H1 (cell line): ENCODE measurements around the gene ENTPD2. TPM values are rescaled to one million over a fixed set of nuclear protein-coding genes. Genes with fewer than 3 reads are reported as not detected.

Source experiments
- CTCF ChIA-PET: fragments of 300-600 bp; sonication (Branson Sonifier 250); formaldehyde crosslinking; loops from one replicate; lab custom pipeline; 2021; ENCODE audit not compliant: partially characterized antibody; lab: Charles Lee
- POLR2A ChIA-PET: fragments of 300-600 bp; sonication (Branson Sonifier 250); formaldehyde crosslinking; loops from one replicate; lab custom pipeline; 2021; ENCODE audit warnings: inconsistent platforms; ENCODE audit not compliant: partially characterized antibody; lab: Charles Lee
- DNase-seq, 2 experiments: peaks; one replicate each; pipeline versions ENCODE4 v3.0.0 to v3.0.0-alpha.2; 2010 to 2022; ENCODE audit warnings: low spot score in 2 of 2, low read depth in 1 of 2, mixed read lengths in 1 of 2
- FAIRE-seq: peaks from 2 replicates; lab custom pipeline; 2011; peaks lifted over from hg19 to GRCh38; lab: Jason Lieb, UNC
- H2AFZ ChIP-seq: 2 replicates; pipeline ENCODE4 v1.8.1; 2012; ENCODE audit warnings: low read length, inconsistent platforms
- H2AK5ac ChIP-seq: 2 replicates; pipeline ENCODE4 v1.6.1; 2013; ENCODE audit warnings: low read depth, low read length
- H2BK120ac ChIP-seq: replicated peaks from 2 replicates; pipeline ENCODE3; 2013; ENCODE audit warnings: low read depth, low read length, inconsistent platforms
- H2BK12ac ChIP-seq: 2 replicates; pipeline ENCODE4 v1.6.1; 2013; ENCODE audit warnings: low read depth, low read length
- H2BK15ac ChIP-seq: 2 replicates; pipeline ENCODE4 v1.6.1; 2013; ENCODE audit warnings: low read length
- H2BK20ac ChIP-seq: 2 replicates; pipeline ENCODE4 v1.6.1; 2013; ENCODE audit warnings: low read length
- H2BK5ac ChIP-seq: 2 replicates; pipeline ENCODE4 v1.6.1; 2013; ENCODE audit warnings: low read depth, low read length
- H3K14ac ChIP-seq: 2 replicates; pipeline ENCODE4 v1.6.1; 2013; ENCODE audit warnings: inconsistent platforms; ENCODE audit not compliant: insufficient read length
- H3K18ac ChIP-seq: 2 replicates; pipeline ENCODE4 v1.6.1; 2013; ENCODE audit warnings: low read length; ENCODE audit errors: extremely low read depth
- H3K23ac ChIP-seq: 2 replicates; pipeline ENCODE4 v1.6.1; 2013; ENCODE audit warnings: inconsistent platforms; ENCODE audit not compliant: insufficient read length
- H3K23me2 ChIP-seq: 2 replicates; pipeline ENCODE4 v1.6.1; 2013; ENCODE audit warnings: low read depth, low read length
- H3K27ac ChIP-seq: 2 replicates; pipeline ENCODE4 v1.6.1; 2011; ENCODE audit warnings: low read depth, low read length, inconsistent platforms
- H3K27me3 ChIP-seq, 4 experiments: replicated peaks in 1 of 4; 1 replicate in 1 of 4; 2 replicates in 3 of 4; pipeline versions ENCODE4 v1.6.1 to v1.8.1; 2011 to 2013; ENCODE audit warnings: low read length in 3 of 4, mild to moderate bottlenecking in 3 of 4, inconsistent platforms in 2 of 4, mixed read lengths in 2 of 4, moderate library complexity in 1 of 4; ENCODE audit not compliant: control insufficient read depth in 3 of 4, insufficient read depth in 3 of 4; ENCODE audit errors: extremely low read depth in 1 of 4
- H3K36me3 ChIP-seq, 4 experiments: 2 replicates each; pipeline versions ENCODE4 v1.6.1 to v1.8.1; 2011 to 2013; ENCODE audit warnings: mild to moderate bottlenecking in 4 of 4, low read length in 3 of 4, moderate library complexity in 2 of 4, control low read depth in 1 of 4, inconsistent platforms in 1 of 4; ENCODE audit not compliant: insufficient read depth in 4 of 4, control insufficient read depth in 2 of 4
- H3K4ac ChIP-seq: replicated peaks from 2 replicates; pipeline ENCODE3; 2013; ENCODE audit warnings: low read length, low read depth, mixed read lengths, inconsistent platforms; ENCODE audit not compliant: insufficient read length
- H3K4me1 ChIP-seq, 4 experiments: replicated peaks in 1 of 4; 1 replicate in 1 of 4; 2 replicates in 3 of 4; pipeline versions ENCODE4 v1.6.1 to v1.8.1; 2011 to 2013; ENCODE audit warnings: low read length in 3 of 4, inconsistent platforms in 2 of 4, mixed read lengths in 1 of 4; ENCODE audit not compliant: insufficient read depth in 4 of 4, control insufficient read depth in 3 of 4
- H3K4me2 ChIP-seq, 2 experiments: 2 replicates each; pipeline versions ENCODE4 v1.6.1 to v1.8.1; 2011 to 2013; ENCODE audit warnings: low read depth in 2 of 2, low read length in 2 of 2, control low read depth in 1 of 2, inconsistent platforms in 1 of 2, mild to moderate bottlenecking in 1 of 2; ENCODE audit not compliant: insufficient read depth in 1 of 2
- H3K4me3 ChIP-seq, 4 experiments: fragments of 200-600, 300-600 bp in 1 of 4; sonication (generic), shearing (Covaris generic), sonication (Bioruptor Twin) in 1 of 4; 2 replicates each; pipeline versions ENCODE4 v1.5.1 to v1.8.1; 2011 to 2016; ENCODE audit warnings: low read length in 4 of 4, low read depth in 3 of 4, control low read depth in 2 of 4, inconsistent platforms in 2 of 4, mild to moderate bottlenecking in 2 of 4, mixed read lengths in 1 of 4, moderate library complexity in 1 of 4; ENCODE audit not compliant: insufficient read depth in 2 of 4; ENCODE audit errors: extremely low read depth in 1 of 4
- H3K56ac ChIP-seq: replicated peaks from 2 replicates; pipeline ENCODE3; 2013; ENCODE audit warnings: low read depth, mild to moderate bottlenecking, mixed read lengths, low read length, inconsistent platforms; ENCODE audit not compliant: insufficient read length
- H3K79me1 ChIP-seq: 2 replicates; pipeline ENCODE4 v1.6.1; 2013; ENCODE audit warnings: low read depth, low read length, control low read depth
- H3K79me2 ChIP-seq, 2 experiments: 2 replicates each; pipeline versions ENCODE4 v1.6.1 to v1.8.1; 2012 to 2013; ENCODE audit warnings: low read length in 2 of 2, mild to moderate bottlenecking in 2 of 2, inconsistent platforms in 1 of 2; ENCODE audit not compliant: insufficient read depth in 2 of 2, control insufficient read depth in 1 of 2
- H3K9ac ChIP-seq, 4 experiments: replicated peaks in 1 of 4; 1 replicate in 1 of 4; 2 replicates in 3 of 4; pipeline versions ENCODE4 v1.6.1 to v1.8.1; 2011 to 2013; ENCODE audit warnings: low read depth in 3 of 4, low read length in 3 of 4, control low read depth in 2 of 4, mild to moderate bottlenecking in 2 of 4, moderate library complexity in 2 of 4, inconsistent platforms in 1 of 4; ENCODE audit errors: extremely low read depth in 1 of 4
- H3K9me3 ChIP-seq, 2 experiments: 2 replicates each; pipeline versions ENCODE4 v1.6.1 to v1.8.1; 2012 to 2013; ENCODE audit warnings: mild to moderate bottlenecking in 2 of 2, moderate library complexity in 2 of 2, control low read depth in 1 of 2, inconsistent platforms in 1 of 2, low read depth in 1 of 2, low read length in 1 of 2, mixed read lengths in 1 of 2; ENCODE audit not compliant: insufficient read depth in 2 of 2
- H4K20me1 ChIP-seq, 2 experiments: replicated peaks in 1 of 2; 2 replicates each; pipeline versions ENCODE3 to v1.8.1; 2011 to 2013; ENCODE audit warnings: inconsistent platforms in 2 of 2, low read length in 2 of 2, mild to moderate bottlenecking in 1 of 2; ENCODE audit not compliant: insufficient read depth in 2 of 2, control insufficient read depth in 1 of 2
- H4K5ac ChIP-seq: 2 replicates; pipeline ENCODE4 v1.6.1; 2013; ENCODE audit warnings: low read length, low read depth, mixed read lengths, inconsistent platforms; ENCODE audit not compliant: insufficient read length
- H4K8ac ChIP-seq: 2 replicates; pipeline ENCODE4 v1.8.0; 2013; ENCODE audit warnings: mild to moderate bottlenecking, moderate library complexity, low read length, inconsistent platforms; ENCODE audit not compliant: insufficient read depth; ENCODE audit errors: extremely low read depth
- H4K91ac ChIP-seq: replicated peaks from 2 replicates; pipeline ENCODE3; 2013; ENCODE audit warnings: low read length, mixed read lengths, inconsistent platforms; ENCODE audit not compliant: insufficient read length
- BCL11A ChIP-seq, 2 experiments: IDR thresholded peaks; one replicate each; pipeline ENCODE4 v1.6.1; 2011; ENCODE audit warnings: low read depth in 2 of 2, low read length in 2 of 2, mild to moderate bottlenecking in 2 of 2
- EGR1 ChIP-seq: IDR thresholded peaks from 2 replicates; pipeline ENCODE4 v1.6.1; 2011; ENCODE audit warnings: low read depth, low read length, borderline replicate concordance
- YY1 ChIP-seq: IDR thresholded peaks from 2 replicates; pipeline ENCODE4 v1.6.1; 2011; ENCODE audit warnings: low read depth, mild to moderate bottlenecking, low read length
- WGBS, 2 experiments: shearing (Covaris generic) in 1 of 2; methylation state at CpG; one replicate each; pipeline versions ENCODE4 v1.1.6 to v1.1.7; 2013 to 2015; ENCODE audit warnings: low lambda C conversion rate in 2 of 2, mixed read lengths in 2 of 2, inconsistent platforms in 1 of 2, low coverage in 1 of 2, missing lambda C conversion rate in 1 of 2; ENCODE audit not compliant: insufficient replicate concordance in 2 of 2, insufficient coverage in 1 of 2, insufficient read length in 1 of 2; ENCODE audit errors: extremely low coverage in 1 of 2, missing lambda C conversion rate in 1 of 2; 5-methylcytosine and 5-hydroxymethylcytosine counted together
- polyA plus RNA-seq, 7 experiments: library from polyadenylated mRNA; depleted of rRNA in 3 of 7; stranded (reverse) in 5 of 7; unstranded in 2 of 7; fragments of >200 nt in 5 of 7; fragments of 200-250 nt in 2 of 7; gene quantifications; 1 replicate in 5 of 7; 2 replicates in 1 of 7; 4 replicates in 1 of 7; pipeline versions ENCODE4 v1.2.1 to v1.2.3, GENCODE V29; 2011 to 2013; ENCODE audit warnings: missing spikeins in 2 of 7, mixed read lengths in 2 of 7
- total RNA-seq: library from RNA; stranded (reverse); fragmentation: NEBNext Ultra II Directional; extraction: Animal tissue kit (Norgen Biotek cat#: 25700); gene quantifications from 2 replicates; pipeline ENCODE4 v1.2.1, GENCODE V29; 2021

The ENTPD2 gene
- total and polyA plus RNA-seq, 2 of the 8 experiments (the other 6 are each of a cell fraction or from before 2014, with no cell fraction given): 0.65 to 3.8 TPM

- Histone ChIP-seq H2AK5ac (no peak overlapping the region), H3K4me1 (peaks cover 0 to 18% (median 11%) of the 10 kb centered on the region in 4 experiments; a peak in 5 of 7 replicates), H3K14ac (no peak overlapping the region), H3K27me3 (peaks cover 10 to 45% (median 36%) of the 10 kb centered on the region in 4 experiments), H4K91ac (peak overlapping the region; percentile 55), H3K56ac (no peak overlapping the region), H2BK120ac (no peak overlapping the region), H3K4ac (no peak overlapping the region), H2AFZ (no peak overlapping the region), H2BK15ac (no peak overlapping the region), H3K4me3 (no peak overlapping the region), H3K79me1 (no peaks in the 10 kb centered on the region), H3K18ac (no peak overlapping the region; the same call in none of the 2 replicates), H3K23me2 (peaks cover 9% of the 10 kb centered on the region; the same call in 1 of the 2 replicates), H3K9ac (no peak overlapping the region), H4K8ac (peak overlapping the region; percentile 88; the same call in 1 of the 2 replicates), H4K5ac (no peak overlapping the region), H3K36me3 (no peaks in the 10 kb centered on the region), H2BK5ac (peak overlapping the region; percentile 13; the same call in 1 of the 2 replicates), H3K4me2 (no peak overlapping the region; a peak in 1 of 4 replicates), H2BK20ac (no peak overlapping the region), H4K20me1 (peaks cover 0 to 2% of the 10 kb centered on the region in 2 experiments), H2BK12ac (no peak overlapping the region), H3K9me3 (no peaks in the 10 kb centered on the region), H3K79me2 (no peaks in the 10 kb centered on the region), H3K23ac (no peak overlapping the region), H3K27ac (no peak overlapping the region)
- FAIRE-seq: no peak
- TF ChIP-seq BCL11A (IDR thresholded peaks at IDR 0.05; ENCODE audit: low read depth in 2 of 2, low read length in 2 of 2) (no peak), YY1 (no peak), EGR1 (peak; percentile 34; the same call in 1 of the 2 replicates)
- 71% methylated on average over 22 of the region's 28 CpGs; no CpG with 5 or more reads in 1 of the 2 experiments for WGBS, 2 experiments
- POLR2A ChIA-PET: interaction anchor here (0.9 to 1.4 kb wide), 5 partner anchors 10 to 181 kb away, joined by 3 to 5 read pairs (median 3); partner anchors contain the start of gene SAPCD2
- CTCF ChIA-PET: interaction anchor here (0.6 to 8.6 kb wide), 15 partner anchors 9 to 507 kb away, joined by 3 to 156 read pairs (median 4); partner anchors contain the start of genes NPDC1, RNF224 and SAPCD2
- no peak for DNase-seq
Observed at GRCh38 chr9:137055385-137056364, 1.8 kb upstream of the ENTPD2 start.
